Right lobe of liver (tissue), 6 donors: ENCODE measurements around the gene SLC7A6OS. TPM values are rescaled to one million over a fixed set of nuclear protein-coding genes. Genes with fewer than 3 reads are reported as not detected.

Source experiments
- ATAC-seq, 4 donors: fragments of 200-7000 bp; cut with Tn5 transposase; one replicate each; pipeline ENCODE4 v1.9.1; 2020; ENCODE audit warnings: mild to moderate bottlenecking in 4 of 4, moderate library complexity in 4 of 4
- DNase-seq, 3 donors: peaks; one replicate each; pipeline ENCODE4 v3.0.0-alpha.2; 2020
- H3K27ac ChIP-seq, 3 donors: fragments of 200-600 bp; one replicate each; pipeline ENCODE4 v1.8.0; 2022
- H3K27me3 ChIP-seq, 2 donors: fragments of 200-600 bp; one replicate each; pipeline ENCODE4 v1.8.0; 2022
- H3K36me3 ChIP-seq, 4 donors: fragments of 200-600 bp; sonication (generic) in 1 of 4; one replicate each; pipeline versions ENCODE4 v1.5.1 to v1.8.0; 2017 to 2022; ENCODE audit warnings: control low read depth in 1 of 4
- H3K4me1 ChIP-seq, 4 donors: fragments of 200-600 bp; sonication (generic) in 1 of 4; one replicate each; pipeline versions ENCODE4 v1.5.1 to v1.8.0; 2017 to 2022; ENCODE audit warnings: control low read depth in 1 of 4
- H3K4me3 ChIP-seq, 3 donors: fragments of 200-600 bp; one replicate each; pipeline ENCODE4 v1.8.0; 2022
- H3K9me3 ChIP-seq, 4 donors: fragments of 200-600 bp; sonication (generic) in 1 of 4; one replicate each; pipeline versions ENCODE4 v1.5.1 to v1.8.0; 2017 to 2022; ENCODE audit warnings: control low read depth in 1 of 4
- CTCF ChIP-seq, 4 donors: fragments of 200-600 bp in 3 of 4; fragments of 450-650 bp in 1 of 4; IDR thresholded peaks; one replicate each; pipeline versions ENCODE4 v1.5.1 to v1.8.0; 2016 to 2022; ENCODE audit warnings: antibody characterized with exemption in 4 of 4, mild to moderate bottlenecking in 2 of 4
- POLR2A ChIP-seq: fragments of 450-650 bp; IDR thresholded peaks from one replicate; pipeline ENCODE4 v1.6.1; 2017; ENCODE audit warnings: antibody characterized with exemption, mild to moderate bottlenecking
- WGBS: methylation state at CpG from one replicate; pipeline ENCODE4 v1.1.6; 2018; ENCODE audit warnings: low coverage, low lambda C conversion rate; ENCODE audit not compliant: insufficient coverage; ENCODE audit errors: missing lambda C conversion rate; 5-methylcytosine and 5-hydroxymethylcytosine counted together
- intact Hi-C, 2 donors: fragments of 100-400 bp; cut with DNase I; formaldehyde crosslinking; loops; one replicate each; pipeline versions ENCODE4 v1.11.2 to v1.14.1; 2022
- total RNA-seq, 6 experiments: library from RNA; depleted of rRNA in 2 of 6; stranded (reverse); fragments of >200 nt in 2 of 6; fragmentation: NEBNext Ultra II Directional in 3 of 6; extraction: Animal tissue kit (Norgen Biotek cat#: 25700) in 3 of 6; gene quantifications; one replicate each; pipeline versions ENCODE4 v1.1.0 to v1.2.4, GENCODE V29; 2016 to 2023
- donor health status: DM: no; HTN: yes; CAD: no.
- donor health status: DM: no; HTN: no; CAD: no.
- donor health status: DM: no; HTN: no; CAD: no.
- donor health status: DM: no; HTN: yes; CAD: no.
- donor health status: DM: no; HTN: yes; CAD: no.

Gene SLC7A6OS
- total RNA-seq, 6 experiments from 2014 or later, result 4.0 to 5.4 (median 4.8) TPM

- Histone ChIP-seq H3K4me1 (no peaks in the 10 kb centered on the region), H3K27me3 (no peaks in the 10 kb centered on the region), H3K9me3 (no peaks in the 10 kb centered on the region), H3K4me3 (no peak overlapping the region), H3K36me3 (peaks cover 0 to 47% (median 22%) of the 10 kb centered on the region in 4 donors), H3K27ac (no peak overlapping the region)
- intact Hi-C loops, result no loop called here
- WGBS, result 72% methylated on average over 10 of the region's 11 CpGs
- DNase-seq, result no peak
- no peak for ATAC-seq
- TF ChIP-seq CTCF (IDR thresholded peaks at IDR 0.05), result no peak
- no peak for TF ChIP-seq POLR2A
Measured at GRCh38 chr16:68299571-68300453, 10.9 kb downstream of the SLC7A6OS start.

- H3K4me1 ChIP-seq, result no peaks in the 10 kb centered on the region
- WGBS, result 88% methylated on average over 1 of the region's 5 CpGs
- H3K27me3 ChIP-seq, result no peaks in the 10 kb centered on the region
- H3K27ac ChIP-seq, result no peak overlapping the region
- no peak overlapping the region for H3K4me3 ChIP-seq
- TF ChIP-seq POLR2A, result no peak
- TF ChIP-seq CTCF (IDR thresholded peaks at IDR 0.05), result no peak
- H3K36me3 ChIP-seq, result peaks cover 0 to 45% (median 20%) of the 10 kb centered on the region in 4 donors
- DNase-seq (no peak), ATAC-seq (no peak)
- no peaks in the 10 kb centered on the region for H3K9me3 ChIP-seq
- intact Hi-C loops, result no loop called here
Measured at GRCh38 chr16:68298907-68299561, 11.7 kb downstream of the SLC7A6OS start.

GRCh38 chr16:68298312-68298711 is 12.4 kb downstream of the SLC7A6OS start:
- Histone ChIP-seq H3K9me3 (no peaks in the 10 kb centered on the region), H3K27me3 (no peaks in the 10 kb centered on the region), H3K4me1 (no peaks in the 10 kb centered on the region), H3K36me3 (peaks cover 0 to 38% (median 19%) of the 10 kb centered on the region in 4 donors), H3K4me3 (no peak overlapping the region), H3K27ac (no peak overlapping the region)
- intact Hi-C loops, result no loop called here
- 38% methylated on average over 2 of the region's 3 CpGs for WGBS
- ATAC-seq (no peak), DNase-seq (no peak)
- TF ChIP-seq POLR2A (no peak), CTCF (IDR thresholded peaks at IDR 0.05) (no peak)

- TF ChIP-seq CTCF (IDR thresholded peaks at IDR 0.05), result no peak
- TF ChIP-seq POLR2A, result no peak
- 65% methylated on average over 3 of the region's 3 CpGs for WGBS
- Histone ChIP-seq H3K4me1 (no peaks in the 10 kb centered on the region), H3K4me3 (no peak overlapping the region), H3K27ac (no peak overlapping the region), H3K9me3 (no peaks in the 10 kb centered on the region), H3K36me3 (peaks cover 0 to 38% (median 17%) of the 10 kb centered on the region in 4 donors), H3K27me3 (no peaks in the 10 kb centered on the region)
- intact Hi-C loops, result no loop called here
- no peak for DNase-seq
- no peak for ATAC-seq
Measured at GRCh38 chr16:68297908-68298307, 12.8 kb downstream of the SLC7A6OS start.
